Memory B cell (primary cell): ENCODE measurements around the gene TP53I3.

ENCODE experiments used
- ATAC-seq: fragments of 150-1000 bp; cut with Tn5 transposase; 2 replicates; pipeline ENCODE4 v1.10.0; 2021; ENCODE audit warnings: low read depth, mild to moderate bottlenecking, moderate library complexity
- DNase-seq, 2 donors: peaks; one replicate each; pipeline ENCODE4 v3.0.0; 2022; ENCODE audit warnings: low spot score in 2 of 2
- H3K27ac Mint-ChIP-seq: one replicate; pipeline ENCODE4 v1.8.0; 2022; ENCODE audit warnings: mild to moderate bottlenecking, moderate library complexity, mixed read lengths
- H3K27me3 Mint-ChIP-seq: one replicate; pipeline ENCODE4 v1.8.0; 2022; ENCODE audit warnings: mixed read lengths
- H3K36me3 Mint-ChIP-seq: one replicate; pipeline ENCODE4 v1.8.0; 2022; ENCODE audit warnings: mild to moderate bottlenecking, mixed read lengths
- H3K4me1 Mint-ChIP-seq: one replicate; pipeline ENCODE4 v1.8.0; 2022; ENCODE audit warnings: mixed read lengths
- H3K4me3 Mint-ChIP-seq: one replicate; pipeline ENCODE4 v1.8.0; 2022; ENCODE audit warnings: mild to moderate bottlenecking, moderate library complexity, mixed read lengths
- H3K9me3 Mint-ChIP-seq: one replicate; pipeline ENCODE4 v1.8.0; 2022; ENCODE audit warnings: mixed read lengths

TP53I3 gene

GRCh38 chr2:24084386-24085199 is at the start of gene TP53I3:
TSS of gene TP53I3 (minus strand) at chr2:24084834. CDS start at chr2:24084326, 508 bp downstream.
- Mint-ChIP-seq H3K4me1 (peaks cover 12% of the 10 kb centered on the region), H3K36me3 (peaks cover 5% of the 10 kb centered on the region), H3K4me3 (peak within 1 kb of the TSS; percentile 96), H3K9me3 (no peaks in the 10 kb centered on the region), H3K27me3 (no peaks in the 10 kb centered on the region), H3K27ac (peak within 1 kb of the TSS; percentile 91)
- DNase-seq (peak; percentile 88 to 96), ATAC-seq (peak; percentile 77)

GRCh38 chr2:24132543-24132942 is 47.9 kb upstream of the TP53I3 start:
- Mint-ChIP-seq H3K36me3 (peaks cover 6% of the 10 kb centered on the region), H3K27ac (no peak overlapping the region), H3K9me3 (no peaks in the 10 kb centered on the region), H3K27me3 (no peaks in the 10 kb centered on the region), H3K4me1 (no peaks in the 10 kb centered on the region), H3K4me3 (no peak overlapping the region)
- no peak for DNase-seq
- ATAC-seq = no peak

- no peaks in the 10 kb centered on the region for H3K9me3 Mint-ChIP-seq
- no peaks in the 10 kb centered on the region for H3K27me3 Mint-ChIP-seq
- peaks cover 14% of the 10 kb centered on the region for H3K4me1 Mint-ChIP-seq
- no peak for ATAC-seq
- no peaks in the 10 kb centered on the region for H3K36me3 Mint-ChIP-seq
- no peak overlapping the region for H3K4me3 Mint-ChIP-seq
- H3K27ac Mint-ChIP-seq = peak overlapping the region; percentile 2
- DNase-seq = no peak
Observed at GRCh38 chr2:24125956-24126355, 41.3 kb upstream of the TP53I3 start.

- DNase-seq (no peak), ATAC-seq (no peak)
Observed at GRCh38 chr2:24123922-24124580, 39.4 kb upstream of the TP53I3 start.

GRCh38 chr2:24123195-24123921 is 38.7 kb upstream of the TP53I3 start, which contains the start of the genes FAM228B and PFN4:
TSS of gene FAM228B (plus strand) at chr2:24123469. CDS start at chr2:24124362, 893 bp downstream.
TSS of gene PFN4 (minus strand) at chr2:24123334. CDS start at chr2:24122535, 799 bp downstream.
- Mint-ChIP-seq H3K9me3 (no peaks in the 10 kb centered on the region), H3K4me1 (peaks cover 14% of the 10 kb centered on the region), H3K4me3 (peak within 1 kb of the TSS; percentile 88), H3K27ac (peak within 1 kb of the TSS; percentile 92), H3K36me3 (no peaks in the 10 kb centered on the region), H3K27me3 (no peaks in the 10 kb centered on the region)
- peak; percentile 65 to 73 for DNase-seq
- ATAC-seq = peak; percentile 89

More at GRCh38 chr2:24123922-24124580, 39.4 kb upstream of the TP53I3 start:
- Mint-ChIP-seq H3K9me3 (no peaks in the 10 kb centered on the region), H3K36me3 (no peaks in the 10 kb centered on the region), H3K4me1 (peaks cover 14% of the 10 kb centered on the region), H3K4me3 (peak overlapping the region; percentile 88), H3K27me3 (no peaks in the 10 kb centered on the region), H3K27ac (peak overlapping the region; percentile 92)

- no peaks in the 10 kb centered on the region for H3K9me3 Mint-ChIP-seq
- H3K27me3 Mint-ChIP-seq = no peaks in the 10 kb centered on the region
- H3K27ac Mint-ChIP-seq = peak overlapping the region; percentile 92
- peaks cover 14% of the 10 kb centered on the region for H3K4me1 Mint-ChIP-seq
- ATAC-seq = no peak
- peak overlapping the region; percentile 81 for H3K4me3 Mint-ChIP-seq
- no peak for DNase-seq
- no peaks in the 10 kb centered on the region for H3K36me3 Mint-ChIP-seq
Observed at GRCh38 chr2:24122366-24123194, 37.9 kb upstream of the TP53I3 start.

- Mint-ChIP-seq H3K4me3 (no peak overlapping the region), H3K27ac (no peak overlapping the region), H3K27me3 (no peaks in the 10 kb centered on the region), H3K9me3 (no peaks in the 10 kb centered on the region), H3K36me3 (no peaks in the 10 kb centered on the region), H3K4me1 (peaks cover 14% of the 10 kb centered on the region)
- DNase-seq = no peak
- no peak for ATAC-seq
Observed at GRCh38 chr2:24121469-24121868, 36.8 kb upstream of the TP53I3 start.

- H3K9me3 Mint-ChIP-seq = no peaks in the 10 kb centered on the region
- ATAC-seq = no peak
- H3K36me3 Mint-ChIP-seq = no peaks in the 10 kb centered on the region
Observed at GRCh38 chr2:24121066-24121465, 36.4 kb upstream of the TP53I3 start.

GRCh38 chr2:24117902-24118301 is 33.3 kb upstream of the TP53I3 start:
- Mint-ChIP-seq H3K27me3 (no peaks in the 10 kb centered on the region), H3K4me3 (no peak overlapping the region), H3K36me3 (peaks cover 2% of the 10 kb centered on the region), H3K27ac (no peak overlapping the region), H3K9me3 (no peaks in the 10 kb centered on the region), H3K4me1 (peaks cover 3% of the 10 kb centered on the region)
- DNase-seq (no peak), ATAC-seq (no peak)

More at GRCh38 chr2:24121066-24121465, 36.4 kb upstream of the TP53I3 start:
- Mint-ChIP-seq H3K4me1 (peaks cover 14% of the 10 kb centered on the region), H3K27ac (no peak overlapping the region), H3K27me3 (no peaks in the 10 kb centered on the region), H3K4me3 (no peak overlapping the region)
- no peak for DNase-seq

- no peak for ATAC-seq
- no peak for DNase-seq
- Mint-ChIP-seq H3K27ac (no peak overlapping the region), H3K36me3 (peaks cover 5% of the 10 kb centered on the region), H3K9me3 (no peaks in the 10 kb centered on the region), H3K27me3 (no peaks in the 10 kb centered on the region), H3K4me3 (no peak overlapping the region), H3K4me1 (no peaks in the 10 kb centered on the region)
Observed at GRCh38 chr2:24115057-24115456, 30.4 kb upstream of the TP53I3 start.

GRCh38 chr2:24111407-24111901 is 26.8 kb upstream of the TP53I3 start:
- DNase-seq = no peak
- Mint-ChIP-seq H3K9me3 (peaks cover 10% of the 10 kb centered on the region), H3K27ac (peak overlapping the region; percentile 12)

GRCh38 chr2:24110660-24111303 is 26.1 kb upstream of the TP53I3 start:
- no peak overlapping the region for H3K4me3 Mint-ChIP-seq

More at GRCh38 chr2:24111407-24111901, 26.8 kb upstream of the TP53I3 start:
- no peak for ATAC-seq
- Mint-ChIP-seq H3K27me3 (no peaks in the 10 kb centered on the region), H3K4me3 (no peak overlapping the region), H3K4me1 (no peaks in the 10 kb centered on the region), H3K36me3 (peaks cover 10% of the 10 kb centered on the region)

More at GRCh38 chr2:24110660-24111303, 26.1 kb upstream of the TP53I3 start:
- H3K36me3 Mint-ChIP-seq = peaks cover 10% of the 10 kb centered on the region
- ATAC-seq = no peak
- no peak overlapping the region for H3K27ac Mint-ChIP-seq
- H3K27me3 Mint-ChIP-seq = no peaks in the 10 kb centered on the region
- peaks cover 10% of the 10 kb centered on the region for H3K9me3 Mint-ChIP-seq
- no peaks in the 10 kb centered on the region for H3K4me1 Mint-ChIP-seq
- no peak for DNase-seq
